Cardiac muscle cell (in vitro differentiated cells and primary cell): ENCODE data around the gene POF1B. TPM values are rescaled to one million over a fixed set of nuclear protein-coding genes. Genes with fewer than 3 reads are reported as not detected.

Source experiments
- DNase-seq, 2 donors: peaks; one replicate each; pipeline versions ENCODE4 v3.0.0 to v3.0.0-alpha.2; 2010 to 2017; ENCODE audit warnings: low read depth in 1 of 2, low spot score in 1 of 2
- H3K27ac ChIP-seq: fragments of 200-600 bp; sonication (generic); 2 replicates; pipeline ENCODE4 v1.5.1; 2016
- H3K27me3 ChIP-seq: fragments of 200-600 bp; sonication (generic); 2 replicates; pipeline ENCODE4 v1.6.0; 2016; ENCODE audit warnings: control low read depth
- H3K36me3 ChIP-seq: fragments of 200-600 bp; sonication (generic); 2 replicates; pipeline ENCODE4 v1.5.1; 2016; ENCODE audit warnings: control low read depth
- H3K4me1 ChIP-seq: fragments of 200-600 bp; sonication (generic); 2 replicates; pipeline ENCODE4 v1.8.1; 2017; ENCODE audit warnings: low read depth, mild to moderate bottlenecking, mixed run types
- H3K4me3 ChIP-seq: fragments of 200-600 bp; sonication (generic); 2 replicates; pipeline ENCODE4 v1.5.1; 2016; ENCODE audit warnings: mild to moderate bottlenecking
- H3K9me3 ChIP-seq: fragments of 200-600 bp; sonication (generic); 2 replicates; pipeline ENCODE4 v1.5.1; 2017; ENCODE audit warnings: low read depth, mild to moderate bottlenecking, control low read depth
- polyA plus RNA-seq: library from polyadenylated mRNA; unstranded; fragments of >200 nt; fragmentation: Nextera tagmentation; extraction: Ambion mirVana; gene quantifications from 2 replicates; pipeline ENCODE4 v1.2.1, GENCODE V29; 2016
- total RNA-seq: library from RNA; depleted of rRNA; stranded (reverse); fragments of >200 nt; gene quantifications from 2 replicates; pipeline ENCODE4 v1.2.3, GENCODE V29; 2016
- TF ChIP-seq, protein P1 (sequence below): IDR thresholded peaks from 2 replicates; pipeline ENCODE4 v1.5.1; 2012; ENCODE audit warnings: low read depth, mild to moderate bottlenecking, low read length

POF1B gene
- total and polyA plus RNA-seq, 2 experiments from 2014 or later, result 0.12 TPM; not detected in 1

DNA sequence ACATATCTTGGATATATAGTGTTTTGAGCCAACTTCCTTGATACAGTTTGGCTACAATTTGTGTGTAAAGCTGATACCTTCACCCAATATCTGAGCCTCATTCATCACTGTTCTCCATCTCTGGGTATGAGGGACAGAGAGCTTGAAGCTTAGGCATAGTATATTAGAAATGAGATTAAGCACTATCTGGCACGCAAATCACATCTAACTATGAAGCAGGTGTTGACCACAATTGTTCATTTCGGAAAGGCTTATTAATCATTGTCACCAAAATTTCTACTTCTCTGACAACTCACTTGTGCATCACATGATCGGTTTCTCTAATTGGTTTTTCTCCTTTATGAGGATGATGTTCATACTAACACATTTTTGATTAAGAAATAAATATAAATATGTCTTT lies 2.1 kb upstream of the POF1B start:
- Histone ChIP-seq H3K36me3 (no peaks in the 10 kb centered on the region), H3K4me1 (no peaks in the 10 kb centered on the region), H3K9me3 (no peaks in the 10 kb centered on the region), H3K27me3 (no peaks in the 10 kb centered on the region), H3K27ac (no peak overlapping the region), H3K4me3 (no peak overlapping the region)
- TF ChIP-seq, protein P1, sequence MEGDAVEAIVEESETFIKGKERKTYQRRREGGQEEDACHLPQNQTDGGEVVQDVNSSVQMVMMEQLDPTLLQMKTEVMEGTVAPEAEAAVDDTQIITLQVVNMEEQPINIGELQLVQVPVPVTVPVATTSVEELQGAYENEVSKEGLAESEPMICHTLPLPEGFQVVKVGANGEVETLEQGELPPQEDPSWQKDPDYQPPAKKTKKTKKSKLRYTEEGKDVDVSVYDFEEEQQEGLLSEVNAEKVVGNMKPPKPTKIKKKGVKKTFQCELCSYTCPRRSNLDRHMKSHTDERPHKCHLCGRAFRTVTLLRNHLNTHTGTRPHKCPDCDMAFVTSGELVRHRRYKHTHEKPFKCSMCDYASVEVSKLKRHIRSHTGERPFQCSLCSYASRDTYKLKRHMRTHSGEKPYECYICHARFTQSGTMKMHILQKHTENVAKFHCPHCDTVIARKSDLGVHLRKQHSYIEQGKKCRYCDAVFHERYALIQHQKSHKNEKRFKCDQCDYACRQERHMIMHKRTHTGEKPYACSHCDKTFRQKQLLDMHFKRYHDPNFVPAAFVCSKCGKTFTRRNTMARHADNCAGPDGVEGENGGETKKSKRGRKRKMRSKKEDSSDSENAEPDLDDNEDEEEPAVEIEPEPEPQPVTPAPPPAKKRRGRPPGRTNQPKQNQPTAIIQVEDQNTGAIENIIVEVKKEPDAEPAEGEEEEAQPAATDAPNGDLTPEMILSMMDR, result no peak
- DNase-seq, result no peak

DNA sequence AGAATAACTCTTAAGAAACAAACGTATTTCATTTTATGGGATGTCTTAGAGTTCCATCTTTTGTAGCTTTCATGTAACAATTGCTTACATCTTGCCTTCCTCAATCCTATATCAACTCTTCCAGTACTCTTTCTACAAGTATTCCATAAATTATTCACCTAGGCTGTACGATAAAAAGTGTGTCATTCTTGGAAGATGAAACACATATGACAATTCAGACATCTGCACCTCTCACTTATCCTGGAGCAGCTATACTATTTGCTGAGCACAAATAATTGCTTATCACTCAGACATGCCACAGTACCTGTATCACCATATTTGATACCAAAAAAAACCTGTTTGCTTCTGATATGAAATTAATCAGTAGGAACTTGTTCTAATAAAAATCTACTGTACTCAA lies 1.0 kb downstream of the POF1B start:
- Histone ChIP-seq H3K9me3 (no peaks in the 10 kb centered on the region), H3K27me3 (no peaks in the 10 kb centered on the region), H3K36me3 (no peaks in the 10 kb centered on the region), H3K4me1 (peaks cover 10% of the 10 kb centered on the region), H3K4me3 (no peak overlapping the region), H3K27ac (no peak overlapping the region)
- TF ChIP-seq, protein P1, result no peak
- DNase-seq, result no peak

GRCh38 chrX:85375333-85375738 lies 4.1 kb downstream of the POF1B start:
- Histone ChIP-seq H3K4me3 (no peak overlapping the region), H3K27me3 (no peaks in the 10 kb centered on the region), H3K27ac (no peak overlapping the region), H3K4me1 (peaks cover 10% of the 10 kb centered on the region), H3K36me3 (no peaks in the 10 kb centered on the region), H3K9me3 (no peaks in the 10 kb centered on the region)
- TF ChIP-seq, protein P1, result no peak
- peak in 1 of 2 donors; percentile 51 for DNase-seq

DNA sequence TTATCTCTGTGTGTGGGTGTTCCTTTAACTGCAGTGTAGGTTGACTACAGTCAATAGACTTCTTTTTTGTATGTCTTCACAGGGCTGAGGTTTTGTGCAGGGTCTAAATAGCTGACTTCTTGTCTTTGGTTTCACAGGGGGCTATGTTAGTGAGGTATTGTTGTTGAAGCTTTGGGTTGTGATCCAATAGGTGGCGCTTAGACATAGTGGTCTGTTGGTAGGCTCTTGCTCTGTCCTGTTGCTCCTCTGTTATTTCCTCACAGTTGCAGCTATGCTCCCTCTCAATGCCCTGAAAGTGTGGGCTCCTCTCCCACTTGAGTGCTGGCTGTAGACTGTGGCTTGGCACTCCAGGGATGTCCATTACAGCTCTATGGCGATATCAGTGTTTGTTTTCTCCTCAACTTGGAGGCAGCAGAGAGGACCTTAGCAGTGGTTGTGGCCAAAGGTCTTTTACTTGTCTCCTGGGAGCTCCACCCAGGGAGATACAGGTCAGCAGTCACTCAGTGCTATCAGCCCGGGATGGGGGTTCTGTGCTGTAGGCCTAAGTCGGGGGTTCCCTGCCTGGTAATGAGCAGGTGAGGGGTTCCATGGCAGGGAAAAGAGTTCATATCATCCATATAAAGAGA lies 14.0 kb downstream of the POF1B start:
- DNase-seq, result no peak
- no peaks in the 10 kb centered on the region for H3K4me1 ChIP-seq
- H3K27me3 ChIP-seq, result no peaks in the 10 kb centered on the region
- H3K4me3 ChIP-seq, result no peak overlapping the region
- TF ChIP-seq, protein P1, result no peak
- peaks cover 2% of the 10 kb centered on the region for H3K9me3 ChIP-seq
- H3K27ac ChIP-seq, result no peak overlapping the region
- H3K36me3 ChIP-seq, result no peaks in the 10 kb centered on the region

DNA sequence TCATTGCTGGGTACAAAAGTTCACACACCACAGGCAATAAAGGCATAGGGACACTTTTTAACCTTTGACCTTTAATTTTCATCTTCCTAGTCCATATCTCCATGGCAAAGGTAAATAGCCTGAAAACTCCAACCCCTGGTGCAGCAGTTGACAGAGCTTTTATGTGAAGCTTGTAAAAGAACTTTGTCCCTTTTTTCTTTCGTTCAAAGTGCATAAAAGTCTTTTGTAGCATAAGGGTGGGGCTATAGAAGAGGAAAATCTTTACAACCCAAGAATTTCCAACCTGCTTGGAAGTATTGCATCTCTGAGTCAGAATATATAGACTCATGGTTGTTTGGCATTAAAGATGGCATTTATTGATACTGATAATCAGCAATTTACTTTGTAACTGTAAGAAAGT lies 20.4 kb downstream of the POF1B start:
- H3K4me1 ChIP-seq, result no peaks in the 10 kb centered on the region
- no peak for DNase-seq
- no peaks in the 10 kb centered on the region for H3K36me3 ChIP-seq
- no peak overlapping the region for H3K27ac ChIP-seq
- TF ChIP-seq, protein P1, result no peak
- H3K27me3 ChIP-seq, result no peaks in the 10 kb centered on the region
- H3K9me3 ChIP-seq, result no peaks in the 10 kb centered on the region
- no peak overlapping the region for H3K4me3 ChIP-seq
